GM23338 (cell line): Measurements from ENCODE around the gene TRAF7. TPM values are rescaled to one million over a fixed set of nuclear protein-coding genes. Genes with fewer than 3 reads are reported as not detected.

Experiments
- ATAC-seq: fragments of 200-7000 bp; cut with Tn5 transposase; 3 replicates; pipeline ENCODE4 v1.9.1; 2020
- DNase-seq: peaks from one replicate; pipeline ENCODE4 v3.0.0-alpha.2; 2015; ENCODE audit warnings: low spot score
- H2AFZ ChIP-seq: fragments of 200-600 bp; sonication (generic); 2 replicates; pipeline ENCODE4 v1.8.0; 2016; ENCODE audit warnings: antibody characterized with exemption, mild to moderate bottlenecking, moderate library complexity
- H3F3A ChIP-seq: fragments of 200-600 bp; sonication (generic); replicated peaks from 2 replicates; pipeline ENCODE4 v1.8.0; 2017; ENCODE audit warnings: antibody characterized with exemption, mixed run types, low read depth
- H3K27ac ChIP-seq: fragments of 200-600 bp; sonication (generic); 2 replicates; pipeline ENCODE4 v1.6.1; 2016; ENCODE audit warnings: low read depth
- H3K27me3 ChIP-seq: fragments of 200-600 bp; sonication (generic); 2 replicates; pipeline ENCODE4 v1.8.0; 2016; ENCODE audit warnings: mild to moderate bottlenecking, mixed run types, moderate library complexity; ENCODE audit not compliant: insufficient read depth
- H3K36me3 ChIP-seq: fragments of 200-600 bp; sonication (generic); 2 replicates; pipeline ENCODE4 v1.8.0; 2016; ENCODE audit warnings: mild to moderate bottlenecking; ENCODE audit not compliant: insufficient read depth
- H3K4me1 ChIP-seq: fragments of 200-600 bp; sonication (generic); 2 replicates; pipeline ENCODE4 v1.8.0; 2016; ENCODE audit warnings: mild to moderate bottlenecking, moderate library complexity; ENCODE audit not compliant: insufficient read depth
- H3K4me2 ChIP-seq: fragments of 200-600 bp; sonication (generic); 2 replicates; pipeline ENCODE4 v1.7.1; 2017; ENCODE audit warnings: mixed run types
- H3K4me3 ChIP-seq: fragments of 200-600 bp; sonication (generic); 2 replicates; pipeline ENCODE4 v1.6.1; 2016; ENCODE audit warnings: mixed run types
- H3K79me2 ChIP-seq: fragments of 200-600 bp; sonication (generic); replicated peaks from 2 replicates; pipeline ENCODE4 v1.8.0; 2017; ENCODE audit warnings: mild to moderate bottlenecking; ENCODE audit not compliant: insufficient read depth
- H3K9me2 ChIP-seq: fragments of 200-600 bp; sonication (generic); 2 replicates; pipeline ENCODE4 v1.8.0; 2017; ENCODE audit not compliant: insufficient read depth
- H4K20me1 ChIP-seq: fragments of 200-600 bp; sonication (generic); replicated peaks from 2 replicates; pipeline ENCODE4 v1.8.0; 2017; ENCODE audit warnings: mild to moderate bottlenecking; ENCODE audit not compliant: insufficient read depth
- H3K27ac Mint-ChIP-seq: 2 replicates; pipeline ENCODE4 v1.8.0; 2020; ENCODE audit warnings: inconsistent platforms, mild to moderate bottlenecking, moderate library complexity, mixed read lengths
- H3K27me3 Mint-ChIP-seq: 3 replicates; pipeline ENCODE4 v1.8.0; 2022; ENCODE audit warnings: low read depth, mild to moderate bottlenecking, moderate library complexity, mixed read lengths, inconsistent platforms; ENCODE audit not compliant: insufficient read depth, poor library complexity
- H3K36me3 Mint-ChIP-seq: 3 replicates; pipeline ENCODE4 v1.8.0; 2021; ENCODE audit warnings: low read depth, mild to moderate bottlenecking, inconsistent platforms, moderate library complexity, mixed read lengths
- H3K4me1 Mint-ChIP-seq: 3 replicates; pipeline ENCODE4 v1.8.0; 2020; ENCODE audit warnings: mild to moderate bottlenecking, inconsistent platforms, mixed read lengths
- H3K4me3 Mint-ChIP-seq: 3 replicates; pipeline ENCODE4 v1.8.0; 2021; ENCODE audit warnings: moderate library complexity, mild to moderate bottlenecking, inconsistent platforms, mixed read lengths
- H3K9me3 Mint-ChIP-seq: 3 replicates; pipeline ENCODE4 v1.8.0; 2020; ENCODE audit warnings: moderate library complexity, mild to moderate bottlenecking, inconsistent platforms, mixed read lengths
- CREB1 ChIP-seq: fragments of 250-450 bp; sonication (Bioruptor Pico); IDR thresholded peaks from 2 replicates; pipeline ENCODE4 v1.5.0; 2020; ENCODE audit warnings: low read depth, mild to moderate bottlenecking, moderate library complexity
- EZH2 ChIP-seq: fragments of 200-600 bp; sonication (generic); IDR thresholded peaks from one replicate; pipeline ENCODE4 v1.8.0; 2017; ENCODE audit warnings: antibody characterized with exemption, mild to moderate bottlenecking, low read depth; ENCODE audit not compliant: unreplicated experiment
- EZH2phosphoT487 ChIP-seq: fragments of 200-600 bp; sonication (generic); IDR thresholded peaks from one replicate; pipeline ENCODE4 v1.8.1; 2018; ENCODE audit warnings: antibody characterized with exemption; ENCODE audit not compliant: unreplicated experiment
- JUNB ChIP-seq: IDR thresholded peaks from one replicate; pipeline ENCODE4 v1.6.1; 2016; ENCODE audit warnings: antibody characterized with exemption; ENCODE audit not compliant: unreplicated experiment
- NANOG ChIP-seq: IDR thresholded peaks from 2 replicates; pipeline ENCODE4 v1.6.1; 2016; ENCODE audit warnings: antibody characterized with exemption, borderline replicate concordance
- POLR2AphosphoS5 ChIP-seq: IDR thresholded peaks from 2 replicates; pipeline ENCODE4 v1.6.1; 2016; ENCODE audit warnings: antibody characterized with exemption, low read depth
- STAT1 ChIP-seq: IDR thresholded peaks from one replicate; pipeline ENCODE4 v1.6.1; 2016; ENCODE audit warnings: antibody characterized with exemption; ENCODE audit not compliant: unreplicated experiment
- ZNF114 ChIP-seq: fragments of 250-450 bp; sonication (Bioruptor Pico); IDR thresholded peaks from 2 replicates; pipeline ENCODE4 v1.5.0; 2020; ENCODE audit warnings: mild to moderate bottlenecking, moderate library complexity
- ZNF331 ChIP-seq: fragments of 250-450 bp; sonication (Bioruptor Pico); IDR thresholded peaks from 2 replicates; pipeline ENCODE4 v1.5.0; 2020; ENCODE audit warnings: low read depth, mild to moderate bottlenecking, moderate library complexity
- polyA plus RNA-seq: library from polyadenylated mRNA; unstranded; fragments of >200 nt; fragmentation: Nextera tagmentation; extraction: Ambion mirVana; gene quantifications from 2 replicates; pipeline ENCODE4 v1.2.1, GENCODE V29; 2016
- total RNA-seq: library from RNA; depleted of rRNA; stranded (reverse); fragments of >200 nt; shearing (Covaris generic); gene quantifications from 2 replicates; pipeline ENCODE4 v1.2.3, GENCODE V29; 2014
- TF ChIP-seq, protein P1 (sequence below), 2 experiments: fragments of 200-600 bp in 1 of 2; sonication (generic) in 1 of 2; conservative IDR thresholded peaks; 2 replicates each; pipeline versions ENCODE4 v1.5.1 to v1.6.1; 2016 to 2017; ENCODE audit warnings: antibody characterized with exemption in 2 of 2, low read depth in 2 of 2, mild to moderate bottlenecking in 2 of 2, moderate library complexity in 1 of 2
- TF ChIP-seq, protein P2 (sequence below): IDR thresholded peaks from 2 replicates; pipeline ENCODE4 v1.6.1; 2016; ENCODE audit warnings: antibody characterized with exemption
- TF ChIP-seq, protein P3 (sequence below): IDR thresholded peaks from one replicate; pipeline ENCODE4 v1.6.1; 2018; ENCODE audit warnings: antibody characterized with exemption; ENCODE audit not compliant: unreplicated experiment
- TF ChIP-seq, protein P4 (sequence below): fragments of 250-450 bp; sonication (Bioruptor Pico); IDR thresholded peaks from 2 replicates; pipeline ENCODE4 v1.5.0; 2020; ENCODE audit warnings: mild to moderate bottlenecking, moderate library complexity

TRAF7 gene
- total and polyA plus RNA-seq, 2 experiments from 2014 or later = 36.4 to 133 TPM

DNA sequence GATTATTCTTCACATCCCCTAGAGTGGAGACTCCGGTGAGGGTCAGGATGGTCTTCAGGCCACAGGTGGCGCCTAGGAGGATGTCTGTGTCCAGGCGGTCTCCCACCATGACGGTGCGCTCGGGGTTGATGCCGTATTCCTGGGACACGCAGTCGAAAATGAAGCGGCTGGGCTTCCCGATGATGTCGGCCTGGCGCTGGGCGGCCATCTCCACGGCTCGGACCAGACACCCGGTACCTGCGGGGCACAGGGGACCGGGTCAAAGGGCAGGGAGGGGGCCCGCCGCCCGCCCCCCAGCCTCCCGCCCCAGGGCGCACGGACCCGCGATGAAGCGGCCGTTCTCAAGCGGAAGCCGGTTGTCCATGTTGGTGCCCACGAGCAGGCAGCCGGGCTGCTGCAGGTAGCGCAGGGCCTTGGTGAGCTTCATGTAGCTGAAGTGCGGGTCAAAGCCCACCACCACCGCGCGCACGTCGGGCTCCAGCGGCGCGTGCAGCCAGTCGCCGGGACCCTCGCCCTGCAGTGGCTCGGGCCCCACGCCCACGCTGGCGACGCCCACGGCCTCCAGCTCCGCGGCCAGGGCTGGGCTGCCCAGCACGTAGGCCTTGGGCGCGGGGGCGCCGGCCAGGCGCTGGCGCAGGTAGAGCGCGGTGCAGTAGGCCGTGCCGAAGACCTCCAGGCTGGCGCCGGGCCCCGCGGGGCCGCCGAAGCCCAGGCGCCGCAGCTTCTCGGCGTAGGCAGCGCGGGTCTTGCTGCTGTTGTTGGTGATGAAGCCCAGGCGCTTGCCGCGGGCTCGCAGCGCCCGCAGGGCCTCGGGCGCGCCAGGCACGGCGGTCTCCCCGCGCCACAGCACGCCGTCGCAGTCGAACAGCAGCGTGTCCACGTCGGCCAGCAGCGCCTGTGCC lies 58.5 kb downstream of the TRAF7 start:
- Histone ChIP-seq H4K20me1 (peaks cover 18% of the 10 kb centered on the region), H3F3A (peaks cover 37% of the 10 kb centered on the region; the same call in 1 of the 2 replicates), H3K4me1 (peaks cover 10% of the 10 kb centered on the region; the same call in 1 of the 2 replicates), H3K9me2 (no peaks in the 10 kb centered on the region), H3K27ac (no peak overlapping the region), H3K36me3 (0 out of 2 replicates have a peak, but pooled peaks cover 5% of the 10 kb centered on the region), H2AFZ (no peak overlapping the region), H3K79me2 (peaks cover 19% of the 10 kb centered on the region), H3K4me2 (peak overlapping the region; percentile 84), H3K27me3 (no peaks in the 10 kb centered on the region), H3K4me3 (peak overlapping the region; percentile 54)
- Mint-ChIP-seq H3K4me3 (peak overlapping the region; percentile 82), H3K36me3 (peaks cover 23% of the 10 kb centered on the region), H3K4me1 (peaks cover 17% of the 10 kb centered on the region), H3K27me3 (peaks cover 17% of the 10 kb centered on the region), H3K27ac (peak overlapping the region; percentile 70; the same call in 1 of the 2 replicates), H3K9me3 (no peaks in the 10 kb centered on the region; the same call in 2 of the 3 replicates)
- TF ChIP-seq ZNF114 (CRISPR knock-in tag) = no peak
- TF ChIP-seq JUNB = no peak
- no peak for TF ChIP-seq CREB1 (CRISPR knock-in tag)
- TF ChIP-seq, protein P1, sequence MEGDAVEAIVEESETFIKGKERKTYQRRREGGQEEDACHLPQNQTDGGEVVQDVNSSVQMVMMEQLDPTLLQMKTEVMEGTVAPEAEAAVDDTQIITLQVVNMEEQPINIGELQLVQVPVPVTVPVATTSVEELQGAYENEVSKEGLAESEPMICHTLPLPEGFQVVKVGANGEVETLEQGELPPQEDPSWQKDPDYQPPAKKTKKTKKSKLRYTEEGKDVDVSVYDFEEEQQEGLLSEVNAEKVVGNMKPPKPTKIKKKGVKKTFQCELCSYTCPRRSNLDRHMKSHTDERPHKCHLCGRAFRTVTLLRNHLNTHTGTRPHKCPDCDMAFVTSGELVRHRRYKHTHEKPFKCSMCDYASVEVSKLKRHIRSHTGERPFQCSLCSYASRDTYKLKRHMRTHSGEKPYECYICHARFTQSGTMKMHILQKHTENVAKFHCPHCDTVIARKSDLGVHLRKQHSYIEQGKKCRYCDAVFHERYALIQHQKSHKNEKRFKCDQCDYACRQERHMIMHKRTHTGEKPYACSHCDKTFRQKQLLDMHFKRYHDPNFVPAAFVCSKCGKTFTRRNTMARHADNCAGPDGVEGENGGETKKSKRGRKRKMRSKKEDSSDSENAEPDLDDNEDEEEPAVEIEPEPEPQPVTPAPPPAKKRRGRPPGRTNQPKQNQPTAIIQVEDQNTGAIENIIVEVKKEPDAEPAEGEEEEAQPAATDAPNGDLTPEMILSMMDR (conservative IDR thresholded peaks at IDR 0.05; ENCODE audit: low read depth in 2 of 2) = no peak
- TF ChIP-seq NANOG = no peak
- TF ChIP-seq, protein P2, sequence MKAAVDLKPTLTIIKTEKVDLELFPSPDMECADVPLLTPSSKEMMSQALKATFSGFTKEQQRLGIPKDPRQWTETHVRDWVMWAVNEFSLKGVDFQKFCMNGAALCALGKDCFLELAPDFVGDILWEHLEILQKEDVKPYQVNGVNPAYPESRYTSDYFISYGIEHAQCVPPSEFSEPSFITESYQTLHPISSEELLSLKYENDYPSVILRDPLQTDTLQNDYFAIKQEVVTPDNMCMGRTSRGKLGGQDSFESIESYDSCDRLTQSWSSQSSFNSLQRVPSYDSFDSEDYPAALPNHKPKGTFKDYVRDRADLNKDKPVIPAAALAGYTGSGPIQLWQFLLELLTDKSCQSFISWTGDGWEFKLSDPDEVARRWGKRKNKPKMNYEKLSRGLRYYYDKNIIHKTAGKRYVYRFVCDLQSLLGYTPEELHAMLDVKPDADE = no peak
- TF ChIP-seq, protein P3, sequence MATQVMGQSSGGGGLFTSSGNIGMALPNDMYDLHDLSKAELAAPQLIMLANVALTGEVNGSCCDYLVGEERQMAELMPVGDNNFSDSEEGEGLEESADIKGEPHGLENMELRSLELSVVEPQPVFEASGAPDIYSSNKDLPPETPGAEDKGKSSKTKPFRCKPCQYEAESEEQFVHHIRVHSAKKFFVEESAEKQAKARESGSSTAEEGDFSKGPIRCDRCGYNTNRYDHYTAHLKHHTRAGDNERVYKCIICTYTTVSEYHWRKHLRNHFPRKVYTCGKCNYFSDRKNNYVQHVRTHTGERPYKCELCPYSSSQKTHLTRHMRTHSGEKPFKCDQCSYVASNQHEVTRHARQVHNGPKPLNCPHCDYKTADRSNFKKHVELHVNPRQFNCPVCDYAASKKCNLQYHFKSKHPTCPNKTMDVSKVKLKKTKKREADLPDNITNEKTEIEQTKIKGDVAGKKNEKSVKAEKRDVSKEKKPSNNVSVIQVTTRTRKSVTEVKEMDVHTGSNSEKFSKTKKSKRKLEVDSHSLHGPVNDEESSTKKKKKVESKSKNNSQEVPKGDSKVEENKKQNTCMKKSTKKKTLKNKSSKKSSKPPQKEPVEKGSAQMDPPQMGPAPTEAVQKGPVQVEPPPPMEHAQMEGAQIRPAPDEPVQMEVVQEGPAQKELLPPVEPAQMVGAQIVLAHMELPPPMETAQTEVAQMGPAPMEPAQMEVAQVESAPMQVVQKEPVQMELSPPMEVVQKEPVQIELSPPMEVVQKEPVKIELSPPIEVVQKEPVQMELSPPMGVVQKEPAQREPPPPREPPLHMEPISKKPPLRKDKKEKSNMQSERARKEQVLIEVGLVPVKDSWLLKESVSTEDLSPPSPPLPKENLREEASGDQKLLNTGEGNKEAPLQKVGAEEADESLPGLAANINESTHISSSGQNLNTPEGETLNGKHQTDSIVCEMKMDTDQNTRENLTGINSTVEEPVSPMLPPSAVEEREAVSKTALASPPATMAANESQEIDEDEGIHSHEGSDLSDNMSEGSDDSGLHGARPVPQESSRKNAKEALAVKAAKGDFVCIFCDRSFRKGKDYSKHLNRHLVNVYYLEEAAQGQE = no peak
- TF ChIP-seq STAT1 = no peak
- no peak for TF ChIP-seq EZH2phosphoT487
- no peak for TF ChIP-seq EZH2
- TF ChIP-seq ZNF331 (CRISPR knock-in tag) = no peak
- TF ChIP-seq, protein P4, sequence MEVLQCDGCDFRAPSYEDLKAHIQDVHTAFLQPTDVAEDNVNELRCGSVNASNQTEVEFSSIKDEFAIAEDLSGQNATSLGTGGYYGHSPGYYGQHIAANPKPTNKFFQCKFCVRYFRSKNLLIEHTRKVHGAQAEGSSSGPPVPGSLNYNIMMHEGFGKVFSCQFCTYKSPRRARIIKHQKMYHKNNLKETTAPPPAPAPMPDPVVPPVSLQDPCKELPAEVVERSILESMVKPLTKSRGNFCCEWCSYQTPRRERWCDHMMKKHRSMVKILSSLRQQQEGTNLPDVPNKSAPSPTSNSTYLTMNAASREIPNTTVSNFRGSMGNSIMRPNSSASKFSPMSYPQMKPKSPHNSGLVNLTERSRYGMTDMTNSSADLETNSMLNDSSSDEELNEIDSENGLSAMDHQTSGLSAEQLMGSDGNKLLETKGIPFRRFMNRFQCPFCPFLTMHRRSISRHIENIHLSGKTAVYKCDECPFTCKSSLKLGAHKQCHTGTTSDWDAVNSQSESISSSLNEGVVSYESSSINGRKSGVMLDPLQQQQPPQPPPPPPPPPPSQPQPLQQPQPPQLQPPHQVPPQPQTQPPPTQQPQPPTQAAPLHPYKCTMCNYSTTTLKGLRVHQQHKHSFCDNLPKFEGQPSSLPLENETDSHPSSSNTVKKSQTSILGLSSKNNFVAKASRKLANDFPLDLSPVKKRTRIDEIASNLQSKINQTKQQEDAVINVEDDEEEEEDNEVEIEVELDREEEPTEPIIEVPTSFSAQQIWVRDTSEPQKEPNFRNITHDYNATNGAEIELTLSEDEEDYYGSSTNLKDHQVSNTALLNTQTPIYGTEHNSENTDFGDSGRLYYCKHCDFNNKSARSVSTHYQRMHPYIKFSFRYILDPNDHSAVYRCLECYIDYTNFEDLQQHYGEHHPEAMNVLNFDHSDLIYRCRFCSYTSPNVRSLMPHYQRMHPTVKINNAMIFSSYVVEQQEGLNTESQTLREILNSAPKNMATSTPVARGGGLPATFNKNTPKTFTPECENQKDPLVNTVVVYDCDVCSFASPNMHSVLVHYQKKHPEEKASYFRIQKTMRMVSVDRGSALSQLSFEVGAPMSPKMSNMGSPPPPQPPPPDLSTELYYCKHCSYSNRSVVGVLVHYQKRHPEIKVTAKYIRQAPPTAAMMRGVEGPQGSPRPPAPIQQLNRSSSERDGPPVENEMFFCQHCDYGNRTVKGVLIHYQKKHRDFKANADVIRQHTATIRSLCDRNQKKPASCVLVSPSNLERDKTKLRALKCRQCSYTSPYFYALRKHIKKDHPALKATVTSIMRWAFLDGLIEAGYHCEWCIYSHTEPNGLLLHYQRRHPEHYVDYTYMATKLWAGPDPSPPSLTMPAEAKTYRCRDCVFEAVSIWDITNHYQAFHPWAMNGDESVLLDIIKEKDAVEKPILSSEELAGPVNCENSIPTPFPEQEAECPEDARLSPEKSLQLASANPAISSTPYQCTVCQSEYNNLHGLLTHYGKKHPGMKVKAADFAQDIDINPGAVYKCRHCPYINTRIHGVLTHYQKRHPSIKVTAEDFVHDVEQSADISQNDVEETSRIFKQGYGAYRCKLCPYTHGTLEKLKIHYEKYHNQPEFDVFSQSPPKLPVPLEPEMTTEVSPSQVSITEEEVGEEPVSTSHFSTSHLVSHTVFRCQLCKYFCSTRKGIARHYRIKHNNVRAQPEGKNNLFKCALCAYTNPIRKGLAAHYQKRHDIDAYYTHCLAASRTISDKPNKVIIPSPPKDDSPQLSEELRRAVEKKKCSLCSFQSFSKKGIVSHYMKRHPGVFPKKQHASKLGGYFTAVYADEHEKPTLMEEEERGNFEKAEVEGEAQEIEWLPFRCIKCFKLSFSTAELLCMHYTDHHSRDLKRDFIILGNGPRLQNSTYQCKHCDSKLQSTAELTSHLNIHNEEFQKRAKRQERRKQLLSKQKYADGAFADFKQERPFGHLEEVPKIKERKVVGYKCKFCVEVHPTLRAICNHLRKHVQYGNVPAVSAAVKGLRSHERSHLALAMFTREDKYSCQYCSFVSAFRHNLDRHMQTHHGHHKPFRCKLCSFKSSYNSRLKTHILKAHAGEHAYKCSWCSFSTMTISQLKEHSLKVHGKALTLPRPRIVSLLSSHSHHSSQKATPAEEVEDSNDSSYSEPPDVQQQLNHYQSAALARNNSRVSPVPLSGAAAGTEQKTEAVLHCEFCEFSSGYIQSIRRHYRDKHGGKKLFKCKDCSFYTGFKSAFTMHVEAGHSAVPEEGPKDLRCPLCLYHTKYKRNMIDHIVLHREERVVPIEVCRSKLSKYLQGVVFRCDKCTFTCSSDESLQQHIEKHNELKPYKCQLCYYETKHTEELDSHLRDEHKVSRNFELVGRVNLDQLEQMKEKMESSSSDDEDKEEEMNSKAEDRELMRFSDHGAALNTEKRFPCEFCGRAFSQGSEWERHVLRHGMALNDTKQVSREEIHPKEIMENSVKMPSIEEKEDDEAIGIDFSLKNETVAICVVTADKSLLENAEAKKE (CRISPR knock-in tag) = no peak
- TF ChIP-seq POLR2AphosphoS5 = no peak
- DNase-seq (peak; percentile 40), ATAC-seq (no peak)
